HG02623 (cell line): Measurements from ENCODE around the gene RBM23.
A peak's percentile ranks its signal among the peaks of the same experiment; 100 is the strongest.
"Not testable (repeated sequence)": the region's sequence is repeated elsewhere in the genome, so short reads cannot be mapped to it uniquely, and the experiment has no call there.

Experiments used
- ATAC-seq: cut with Tn5 transposase; IDR thresholded peaks from one replicate; pipeline ENCODE4 v1.9.1; 2021; ENCODE audit warnings: moderate library complexity; ENCODE audit not compliant: unreplicated experiment

Gene RBM23

DNA sequence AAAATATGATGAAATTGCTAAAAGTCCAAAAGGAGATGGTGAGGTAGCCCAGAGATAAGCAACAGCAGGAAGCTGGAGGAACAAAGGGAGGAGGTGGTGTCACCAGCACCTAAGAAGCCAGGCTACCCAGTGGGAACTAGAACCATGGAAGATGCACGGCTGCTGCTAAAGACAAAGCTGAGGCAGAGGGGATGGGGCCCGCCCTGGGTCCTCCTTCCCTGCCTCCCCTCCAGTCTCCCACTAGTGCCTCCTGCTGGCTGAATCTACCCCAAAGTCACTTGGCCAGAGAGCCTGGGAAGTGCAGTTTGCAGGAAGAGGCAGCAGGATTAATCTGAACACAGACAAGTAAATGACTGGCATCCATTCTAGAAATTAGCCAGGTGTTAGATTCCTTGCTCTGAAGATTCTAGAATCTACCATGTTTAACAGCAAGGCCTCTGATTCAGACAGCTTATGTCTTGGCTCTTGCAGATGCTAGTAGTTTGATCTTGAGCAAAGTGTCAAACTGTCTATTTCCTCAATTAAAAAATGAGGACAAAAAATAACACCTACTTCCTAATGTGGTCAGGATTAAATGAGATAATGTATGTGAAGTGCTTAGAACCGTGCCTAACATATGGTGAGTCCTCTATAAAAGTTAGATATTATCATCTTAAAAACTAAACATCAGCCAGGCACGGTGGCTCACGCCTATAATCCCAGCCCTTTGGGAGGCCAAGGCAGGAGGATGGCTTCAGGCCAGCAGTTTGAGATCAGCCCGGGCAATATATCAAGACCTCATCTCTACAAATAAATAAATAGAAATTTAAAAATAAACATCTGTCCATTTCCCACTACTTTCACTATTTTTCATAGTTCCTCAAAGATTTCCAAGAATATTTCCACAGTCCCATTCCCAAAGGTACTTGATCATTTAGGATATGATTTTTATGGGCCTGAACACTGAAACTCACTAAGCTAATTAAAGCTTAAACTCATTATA, 53.2 kb downstream of the RBM23 start:
- no peak for ATAC-seq

DNA sequence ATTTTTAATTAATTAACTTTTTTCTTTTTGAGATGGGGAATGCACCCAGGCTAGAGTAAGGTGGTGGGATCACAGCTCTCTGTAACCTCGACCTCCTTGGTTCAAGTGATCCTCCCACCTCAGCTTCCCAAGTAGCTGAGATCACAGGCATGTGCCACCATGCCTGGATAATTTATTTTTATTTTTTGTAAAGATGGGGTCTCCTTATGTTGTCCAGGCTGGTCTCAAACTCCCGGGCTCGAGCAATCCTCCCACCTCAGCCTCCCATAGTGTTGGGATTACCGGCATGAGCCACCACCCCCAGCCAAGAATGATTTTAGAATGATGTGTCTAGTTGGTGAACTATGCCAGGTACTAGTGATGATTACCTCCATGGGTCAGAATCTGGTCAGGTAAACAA, 54.0 kb downstream of the RBM23 start:
- no peak for ATAC-seq

DNA sequence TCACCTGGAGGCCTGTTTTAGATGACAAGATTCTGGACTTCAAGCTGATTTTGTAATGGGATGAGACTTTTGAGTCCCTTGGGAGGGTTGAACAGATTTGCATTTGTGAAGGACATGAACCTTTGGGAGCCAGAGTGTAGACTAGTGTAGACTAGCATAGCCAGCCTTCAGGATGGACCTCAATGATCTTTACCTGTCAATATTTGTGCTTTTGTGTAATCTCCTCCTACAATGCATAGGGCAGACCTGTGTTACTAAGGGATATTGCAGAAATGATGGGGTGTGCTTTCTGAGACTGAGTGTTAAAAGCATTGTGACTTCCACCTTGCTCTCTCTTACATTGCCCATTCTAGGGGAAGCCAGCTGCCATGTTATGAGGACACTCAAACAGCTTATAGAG, 57.3 kb downstream of the RBM23 start:
- no peak for ATAC-seq

DNA sequence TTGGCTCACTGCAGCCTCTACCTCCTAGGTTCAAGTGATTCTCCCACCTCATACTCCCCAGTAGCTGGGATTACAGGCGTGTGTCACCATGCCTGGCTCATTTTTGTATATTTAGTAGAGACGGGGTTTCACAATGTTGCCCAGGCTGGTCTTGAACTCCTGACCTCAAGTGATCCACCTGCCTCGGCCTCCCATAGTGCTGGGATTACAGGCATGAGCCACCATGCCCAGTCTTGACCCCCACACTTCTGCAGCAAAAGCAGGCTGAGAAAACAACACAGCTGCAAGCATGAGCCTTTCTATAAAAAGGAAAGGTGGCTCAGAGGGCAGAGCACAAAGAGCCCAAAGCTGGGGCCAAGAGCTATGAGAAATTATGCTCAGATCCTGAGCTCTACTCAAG, 58.6 kb downstream of the RBM23 start:
- not testable (repeated sequence) for ATAC-seq

DNA sequence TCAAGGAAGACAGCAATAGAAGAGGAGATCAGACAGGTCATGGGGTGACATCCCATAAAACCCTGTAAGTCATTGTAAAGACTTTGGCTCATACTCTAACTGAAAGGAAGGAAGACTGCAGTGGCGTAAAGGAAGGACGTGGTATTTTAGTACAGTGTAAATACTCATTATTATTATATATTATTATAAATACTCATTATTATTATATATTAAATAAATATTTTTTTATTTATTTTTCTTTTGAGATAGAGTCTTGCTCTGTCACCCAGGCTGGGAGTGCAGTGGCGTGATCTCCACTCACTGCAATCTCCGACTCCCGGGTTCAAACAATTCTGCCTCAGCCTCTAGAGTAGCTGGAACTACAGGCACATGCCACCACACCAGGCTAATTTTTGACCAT, 62.5 kb downstream of the RBM23 start:
- no peak for ATAC-seq

DNA sequence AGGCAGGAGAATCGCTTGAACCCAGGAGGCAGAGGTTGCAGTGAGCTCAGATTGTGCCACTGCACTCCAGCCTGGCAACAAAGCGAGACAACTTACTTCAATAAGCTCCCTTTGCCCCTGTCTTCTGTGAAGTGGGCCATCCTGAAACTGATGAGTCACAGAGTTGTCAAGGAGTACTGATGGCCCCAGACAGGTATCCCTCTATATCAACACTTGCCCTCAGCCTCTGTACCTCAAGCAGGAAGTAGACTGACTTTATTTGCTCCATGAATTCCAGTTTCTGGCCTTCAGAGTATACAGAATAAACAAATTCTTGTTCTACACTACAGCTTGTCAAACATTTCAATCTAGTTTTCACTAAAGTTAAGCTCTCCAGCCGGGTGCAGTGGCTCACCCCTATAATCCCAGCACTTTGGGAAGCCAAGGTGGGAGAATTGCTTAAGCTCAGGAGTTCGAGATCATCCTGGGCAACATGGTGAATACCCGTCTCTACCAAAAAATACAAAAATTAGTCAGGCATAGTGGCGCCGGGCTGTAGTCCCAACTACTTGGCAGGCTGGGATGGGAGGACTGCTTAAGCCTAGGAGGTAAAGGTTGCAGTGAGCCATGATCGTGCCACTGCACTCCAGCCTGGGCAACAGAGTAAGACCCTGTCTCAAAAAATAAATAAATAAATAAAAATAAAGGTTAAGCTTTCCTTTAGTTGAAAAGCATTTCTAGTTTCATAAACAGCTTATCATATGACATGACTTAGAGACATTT, 63.8 kb downstream of the RBM23 start:
- ATAC-seq = no peak

DNA sequence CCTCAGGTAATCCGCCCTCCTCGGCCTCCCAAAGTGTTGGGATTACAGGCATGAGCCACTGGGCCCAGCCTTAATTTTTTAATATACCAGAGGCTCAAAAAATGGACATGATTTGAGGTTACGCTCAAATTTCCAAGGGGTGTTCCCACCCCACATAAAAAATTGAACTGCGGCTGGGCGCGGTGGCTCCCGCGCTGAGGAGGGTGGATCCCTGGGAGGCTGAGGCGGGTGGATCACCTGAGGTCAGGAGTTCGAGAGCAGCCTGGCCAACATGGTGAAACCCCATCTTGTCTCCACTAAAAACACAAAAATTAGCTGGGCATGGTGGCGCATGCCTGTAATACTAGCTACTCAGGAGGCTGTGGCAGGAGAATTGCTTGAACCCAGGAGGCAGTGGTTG, 64.7 kb downstream of the RBM23 start:
- ATAC-seq = not testable (repeated sequence)

DNA sequence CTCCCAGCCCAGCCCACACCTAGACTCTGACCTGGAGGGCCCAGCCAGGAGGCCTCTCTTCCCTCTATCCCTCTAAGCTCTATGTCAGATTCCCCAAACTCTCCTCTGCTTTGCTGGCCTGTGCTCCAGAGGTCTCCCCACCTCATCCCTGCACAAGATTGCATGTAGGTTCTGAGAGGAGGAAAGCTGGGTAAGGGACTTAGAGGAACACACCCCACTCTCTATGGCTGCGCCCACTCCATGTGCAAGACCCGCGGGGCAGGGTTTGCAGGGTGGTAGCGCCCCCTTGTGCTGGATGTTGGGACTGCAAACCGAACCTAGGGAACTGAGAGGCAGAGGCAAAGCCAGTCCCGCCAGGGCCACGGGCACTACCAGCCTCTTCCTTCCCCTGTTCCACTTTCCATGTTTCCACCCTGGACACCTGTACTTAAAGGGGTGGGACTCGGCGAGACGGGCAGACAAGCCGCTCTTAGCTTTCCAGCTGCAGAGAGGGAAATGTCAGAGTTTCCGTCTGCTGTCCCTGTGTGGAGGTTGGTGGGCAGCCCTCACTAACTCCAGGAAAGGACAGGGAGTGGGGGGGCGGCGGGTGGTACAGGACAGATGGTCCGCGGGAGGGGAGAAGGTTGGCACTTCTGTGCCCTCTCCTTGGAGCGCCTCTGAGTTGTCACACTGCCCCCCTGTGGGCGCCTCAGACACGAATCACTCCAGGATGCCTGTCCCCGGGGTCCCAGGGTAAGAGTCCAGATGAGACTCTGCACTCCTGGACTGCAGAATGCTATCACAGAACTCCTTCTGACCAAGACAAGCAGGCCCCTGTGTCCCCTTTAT, 65.8 kb downstream of the RBM23 start:
- ATAC-seq = peak; percentile 47

DNA sequence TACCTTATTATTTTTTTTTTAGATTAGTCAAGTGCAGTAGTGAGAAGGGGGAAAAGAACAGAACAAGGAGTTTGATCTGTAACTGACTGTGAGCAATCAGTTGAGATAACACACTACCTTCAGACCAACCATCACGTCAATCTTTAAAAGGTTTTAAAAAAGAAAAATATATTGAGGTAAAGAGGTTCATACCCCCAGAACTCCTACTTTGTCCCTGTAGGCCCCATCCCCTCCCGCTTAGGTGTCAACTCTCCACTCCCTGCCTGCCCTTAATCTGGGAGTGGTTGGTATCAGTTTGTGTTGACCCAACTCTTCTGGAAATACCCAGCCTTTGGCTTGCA, 66.4 kb downstream of the RBM23 start:
- no peak for ATAC-seq

DNA sequence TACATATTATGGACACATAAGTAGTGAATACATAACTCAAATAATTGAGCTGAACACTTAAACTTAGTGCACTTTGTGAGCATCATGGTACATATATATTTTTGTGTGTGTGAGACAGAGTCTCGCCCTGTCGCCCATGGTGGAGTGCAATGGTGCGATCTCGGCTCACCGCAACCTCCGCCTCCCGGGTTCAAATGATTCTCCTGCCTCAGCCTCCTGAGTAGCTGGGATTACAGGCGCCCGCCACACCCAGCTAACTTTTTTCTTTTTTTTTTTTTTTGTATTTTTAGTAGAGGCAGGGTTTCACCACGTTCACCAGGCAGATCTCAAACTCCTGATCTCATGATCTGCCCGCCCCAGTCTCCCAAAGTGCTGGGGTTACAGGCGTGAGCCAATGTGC, 66.8 kb downstream of the RBM23 start:
- not testable (repeated sequence) for ATAC-seq

DNA sequence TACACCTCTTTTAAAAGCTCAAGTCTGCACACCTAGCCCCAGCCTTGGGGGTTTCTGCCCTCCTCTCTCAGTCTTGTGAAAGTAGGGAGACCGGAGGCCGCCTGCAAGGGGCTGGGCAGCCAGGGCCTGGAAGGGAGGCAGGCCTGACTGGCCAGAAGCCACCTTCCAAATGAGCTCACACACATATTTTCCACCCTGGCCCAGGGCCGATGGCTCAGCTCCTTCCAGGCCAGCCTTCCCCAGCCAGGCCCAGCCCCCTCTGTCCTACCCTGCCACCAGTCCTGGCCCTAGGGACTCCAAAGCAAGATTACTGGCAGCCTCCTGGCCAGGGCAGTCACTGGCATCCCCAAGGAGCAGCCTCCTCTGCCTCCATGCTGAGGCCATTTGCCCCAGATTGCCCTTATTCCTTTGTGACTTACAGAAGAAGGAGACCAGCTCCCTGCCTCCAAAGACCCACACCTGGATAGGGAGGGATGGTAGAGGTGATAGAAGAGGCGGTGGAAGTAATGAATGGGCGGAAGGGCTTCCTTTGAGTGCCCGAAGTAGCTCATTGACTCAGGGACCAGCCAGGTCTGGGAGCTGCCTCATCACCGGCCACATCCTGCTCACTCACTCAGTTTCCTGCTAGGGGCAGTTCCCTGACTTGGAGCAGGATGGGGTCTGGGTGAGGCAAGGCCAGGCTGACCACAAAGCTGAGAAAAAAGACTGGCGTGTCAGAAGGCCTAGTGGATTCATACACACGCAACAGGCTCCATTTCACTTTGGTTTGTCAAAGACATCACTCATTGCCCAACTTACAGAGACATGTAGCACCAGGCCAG, 67.8 kb downstream of the RBM23 start:
- no peak for ATAC-seq

DNA sequence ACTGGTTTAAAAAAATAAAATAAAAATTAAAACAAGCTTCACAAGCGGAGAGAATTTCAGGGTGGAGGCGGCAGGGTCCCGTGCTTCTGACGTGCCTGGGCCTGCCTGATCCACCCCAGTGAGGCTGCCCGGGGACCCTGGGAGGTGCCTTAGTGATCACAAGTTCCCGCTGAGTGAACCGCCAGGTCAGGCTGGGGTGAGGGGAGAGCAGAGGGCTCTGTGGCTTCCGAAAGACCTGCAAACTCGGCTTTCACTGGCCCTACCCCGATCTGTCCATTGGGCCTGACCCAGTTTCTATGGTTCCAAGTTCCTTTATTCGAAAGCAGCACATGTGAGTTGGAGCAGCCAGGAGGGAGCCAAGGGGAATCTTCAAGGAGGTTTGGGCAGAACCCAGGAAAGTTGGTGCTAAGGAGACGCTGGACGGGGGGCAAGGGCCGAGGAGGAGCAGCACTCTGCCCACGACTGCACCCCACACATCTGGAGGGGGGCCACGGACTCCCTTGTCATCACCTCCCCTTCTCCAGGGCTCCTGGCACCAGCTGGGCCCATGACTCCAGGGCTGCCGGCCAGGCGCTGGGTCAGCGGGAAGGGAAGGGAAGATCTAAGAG, 69.6 kb downstream of the RBM23 start:
- ATAC-seq = no peak

DNA sequence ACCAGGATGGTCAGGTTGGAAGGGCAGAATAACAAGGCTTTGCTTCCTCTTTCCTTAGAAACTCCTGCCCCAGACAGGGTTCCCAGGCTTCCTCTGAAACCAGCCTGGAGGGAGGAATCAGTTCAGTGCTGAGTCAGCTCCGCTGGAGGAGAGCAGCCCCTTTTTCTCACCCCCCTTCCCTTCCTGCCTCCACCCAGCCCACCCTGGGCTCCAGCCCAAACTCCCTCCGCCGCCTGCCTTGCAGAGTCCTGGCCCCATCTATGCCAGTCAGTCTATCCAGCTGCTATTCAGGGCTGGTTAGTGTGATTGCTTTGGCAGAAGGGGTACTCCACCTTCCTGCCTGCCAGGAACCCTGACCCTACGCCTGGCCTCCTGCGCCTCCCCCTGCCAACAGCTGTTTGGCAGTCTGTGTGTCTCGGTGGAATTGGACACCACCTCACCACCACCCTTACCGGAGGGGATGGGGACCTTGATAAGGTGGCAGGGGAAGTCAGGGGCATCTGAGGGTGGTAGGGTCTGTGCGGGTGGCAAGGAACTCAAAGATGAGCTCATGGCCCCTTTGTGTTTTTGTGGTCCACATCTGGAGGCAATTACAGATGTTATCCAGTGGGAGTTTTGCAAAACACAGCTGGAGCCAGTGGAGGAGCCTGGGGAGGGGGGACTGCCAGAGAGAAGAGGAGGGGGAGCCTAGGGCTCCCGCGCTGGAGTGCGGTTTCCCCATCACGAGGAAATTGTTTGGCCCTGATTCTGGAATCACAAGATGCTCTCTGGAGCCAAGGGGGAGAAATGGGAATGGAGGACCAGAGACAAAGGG, 70.4 kb downstream of the RBM23 start:
- ATAC-seq = no peak

DNA sequence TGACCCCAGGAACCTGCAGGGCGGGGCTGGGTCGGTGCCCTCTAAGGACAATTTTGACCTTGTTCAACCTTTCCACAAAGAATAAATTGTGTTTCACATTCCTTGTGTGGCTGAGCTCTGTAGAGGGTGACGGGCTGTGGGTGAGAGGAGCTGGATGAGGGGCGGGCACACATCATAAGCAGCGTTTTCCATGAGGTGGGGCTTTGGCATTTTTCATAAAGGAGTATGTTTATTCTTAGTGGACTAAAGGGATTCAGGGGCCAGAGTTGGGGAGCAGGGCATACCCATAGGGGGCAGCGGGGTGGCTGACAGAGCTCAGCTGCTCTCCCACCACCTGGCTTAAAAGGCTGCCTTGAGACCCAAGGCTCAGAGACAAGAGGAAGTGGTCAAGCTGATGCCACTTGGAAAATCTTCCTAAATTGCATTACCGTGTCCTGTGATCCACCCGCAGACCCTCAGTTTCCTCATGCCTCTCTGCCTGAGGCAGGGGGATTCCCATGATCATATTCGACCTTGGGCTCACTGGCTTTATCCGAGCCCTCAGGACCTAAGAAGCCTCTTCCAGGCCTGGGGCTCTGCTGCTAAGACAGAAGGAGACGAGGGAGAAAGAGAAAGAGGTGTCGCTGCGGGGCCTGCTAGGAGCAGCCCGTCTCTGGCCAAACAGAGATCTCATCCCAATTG, 71.1 kb downstream of the RBM23 start:
- ATAC-seq = no peak

DNA sequence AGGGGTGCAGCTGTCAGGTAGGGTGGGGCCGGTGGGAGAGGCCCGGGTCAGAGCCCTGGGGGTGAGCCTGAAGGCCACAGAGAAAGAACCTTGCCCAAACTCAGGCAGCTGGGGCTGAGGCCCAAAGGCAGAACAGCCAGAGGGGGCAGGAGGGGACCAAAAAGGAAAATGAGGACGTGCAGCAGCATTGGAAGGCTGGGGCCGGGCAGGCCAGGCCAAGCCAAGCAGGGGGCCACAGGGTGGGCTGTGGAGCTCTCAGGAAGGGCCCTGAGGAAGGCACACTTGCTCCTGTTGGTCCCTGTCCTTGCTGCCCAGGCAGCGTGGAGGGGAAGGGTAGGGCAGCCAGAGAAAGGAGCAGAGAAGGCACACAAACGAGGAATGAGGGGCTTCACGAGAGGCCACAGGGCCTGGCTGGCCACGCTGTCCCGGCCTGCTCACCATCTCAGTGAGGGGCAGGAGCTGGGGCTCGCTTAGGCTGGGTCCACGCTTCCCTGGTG, 72.1 kb downstream of the RBM23 start:
- no peak for ATAC-seq

DNA sequence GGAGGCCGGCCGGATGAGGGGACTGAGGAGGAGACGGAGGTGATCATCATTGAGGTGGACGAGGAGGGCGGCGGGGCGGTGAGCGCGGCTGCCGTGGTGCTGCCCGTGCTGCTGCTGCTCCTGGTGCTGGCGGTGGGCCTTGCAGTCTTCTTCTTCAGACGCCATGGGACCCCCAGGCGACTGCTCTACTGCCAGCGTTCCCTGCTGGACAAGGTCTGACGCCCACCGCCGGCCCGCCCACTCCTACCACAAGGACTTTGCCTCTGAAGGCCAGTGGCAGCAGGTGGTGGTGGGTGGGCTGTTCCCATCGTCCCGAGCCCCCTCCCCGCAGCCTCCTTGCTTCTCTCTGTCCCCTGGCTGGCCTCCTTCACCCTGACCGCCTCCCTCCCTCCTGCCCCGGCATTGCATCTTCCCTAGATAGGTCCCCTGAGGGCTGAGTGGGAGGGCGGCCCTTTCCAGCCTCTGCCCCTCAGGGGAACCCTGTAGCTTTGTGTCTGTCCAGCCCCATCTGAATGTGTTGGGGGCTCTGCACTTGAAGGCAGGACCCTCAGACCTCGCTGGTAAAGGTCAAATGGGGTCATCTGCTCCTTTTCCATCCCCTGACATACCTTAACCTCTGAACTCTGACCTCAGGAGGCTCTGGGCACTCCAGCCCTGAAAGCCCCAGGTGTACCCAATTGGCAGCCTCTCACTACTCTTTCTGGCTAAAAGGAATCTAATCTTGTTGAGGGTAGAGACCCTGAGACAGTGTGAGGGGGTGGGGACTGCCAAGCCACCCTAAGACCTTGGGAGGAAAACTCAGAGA, 72.9 kb downstream of the RBM23 start:
- ATAC-seq = no peak

DNA sequence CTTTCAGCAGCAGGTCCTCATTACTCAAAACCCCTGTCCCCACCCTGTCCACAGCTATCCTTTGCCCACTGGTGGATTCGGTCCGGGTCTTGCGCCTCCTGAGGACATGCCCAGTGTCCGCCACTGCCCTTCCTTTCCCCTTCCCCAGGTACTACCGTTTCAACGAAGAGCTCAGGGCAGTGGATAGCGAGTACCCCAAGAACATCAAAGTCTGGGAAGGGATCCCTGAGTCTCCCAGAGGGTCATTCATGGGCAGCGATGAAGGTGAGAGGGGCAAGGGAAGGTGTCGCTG, 73.9 kb downstream of the RBM23 start:
- ATAC-seq = no peak
